GM21381 (cell line): Measurements from ENCODE around the gene POTEJ.
"Not testable (repeated sequence)": the region's sequence is repeated elsewhere in the genome, so short reads cannot be mapped to it uniquely, and the experiment has no call there.

ENCODE experiments used
- ATAC-seq: cut with Tn5 transposase; IDR thresholded peaks from one replicate; pipeline ENCODE4 v1.9.1; 2021; ENCODE audit warnings: mild to moderate bottlenecking, moderate library complexity; ENCODE audit not compliant: unreplicated experiment

The POTEJ gene

GRCh38 chr2:130611140-130611539, at the start of gene POTEJ:
TSS of gene POTEJ (plus strand) at chr2:130611440. CDS start at chr2:130611533, 93 bp downstream.
- ATAC-seq, result not testable (repeated sequence)

DNA sequence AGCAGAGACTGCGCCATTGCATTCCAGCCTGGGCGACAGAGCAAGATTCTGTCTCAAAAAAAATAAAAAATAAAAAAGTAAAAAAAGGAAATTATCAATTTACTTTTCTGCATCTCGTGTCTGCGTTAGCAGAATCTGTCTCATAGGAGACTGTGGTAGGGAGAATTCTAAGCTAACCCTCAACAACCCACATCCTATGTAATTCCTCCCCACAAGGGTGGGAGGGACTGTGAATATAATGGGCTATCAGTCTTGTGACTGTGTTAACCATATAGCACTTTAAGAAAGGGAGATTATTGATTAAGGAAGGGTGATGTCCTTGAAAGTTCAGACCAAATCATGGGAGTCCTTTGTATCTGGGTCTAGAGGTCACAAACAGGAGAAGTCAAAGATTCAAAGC, 45.1 kb upstream of the POTEJ start:
- ATAC-seq, result not testable (repeated sequence)

- not testable (repeated sequence) for ATAC-seq
These were observed 39.3 kb upstream of the POTEJ start for GRCh38 chr2:130571929-130572328.

- not testable (repeated sequence) for ATAC-seq
These were observed 37.0 kb upstream of the POTEJ start for GRCh38 chr2:130574230-130574629.

DNA sequence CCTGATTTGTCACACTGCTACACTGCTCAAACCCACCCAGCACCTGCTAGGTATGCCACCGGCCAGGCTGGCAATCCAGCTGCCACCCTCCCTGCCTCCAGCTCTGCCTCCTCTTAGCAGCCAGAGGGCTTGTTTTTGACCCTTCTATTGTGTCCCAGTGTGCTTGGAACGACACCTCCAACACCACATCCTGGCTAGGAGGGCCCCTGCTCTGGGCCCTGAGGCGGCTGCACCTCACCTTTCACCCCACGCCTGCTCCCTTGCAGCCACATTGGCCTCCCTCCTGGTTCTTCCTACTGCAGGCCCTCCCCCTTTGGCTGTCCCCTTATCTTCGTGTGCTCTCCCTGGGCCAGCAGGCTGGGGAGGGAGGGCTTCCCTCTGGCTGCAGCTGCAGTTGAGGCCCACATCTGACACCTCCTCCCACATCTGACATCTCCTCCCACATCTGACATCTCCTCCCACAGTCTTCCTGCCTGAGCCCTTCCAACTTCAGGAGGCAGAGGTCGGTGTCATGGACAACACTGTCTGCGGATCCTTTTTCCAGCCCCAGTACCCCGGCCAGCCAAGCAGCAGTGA, 34.9 kb upstream of the POTEJ start:
- ATAC-seq, result not testable (repeated sequence)

- ATAC-seq, result not testable (repeated sequence)
These were observed 33.7 kb upstream of the POTEJ start for GRCh38 chr2:130577559-130577958.

- not testable (repeated sequence) for ATAC-seq
These were observed 32.1 kb upstream of the POTEJ start for GRCh38 chr2:130579121-130579520.

DNA sequence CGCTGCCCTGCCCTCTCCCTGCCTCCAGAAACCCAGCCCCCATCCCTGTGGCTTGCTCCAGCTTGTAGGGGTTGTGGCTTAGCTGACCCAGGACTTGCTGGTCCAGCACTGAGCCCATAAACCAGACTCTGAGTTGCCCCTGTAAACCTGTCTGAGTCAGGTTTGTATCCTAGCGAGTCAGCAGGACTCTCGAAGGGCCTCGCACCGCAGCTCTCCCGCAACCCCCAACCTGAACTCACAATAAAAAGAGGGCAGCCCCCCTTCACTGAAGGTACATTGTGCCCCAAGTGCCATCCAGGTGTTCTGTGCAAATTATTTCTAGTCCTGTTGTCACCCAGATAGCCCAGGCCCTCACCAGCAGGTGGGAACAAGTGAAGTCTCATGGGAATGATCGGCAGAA, 29.7 kb upstream of the POTEJ start:
- not testable (repeated sequence) for ATAC-seq

DNA sequence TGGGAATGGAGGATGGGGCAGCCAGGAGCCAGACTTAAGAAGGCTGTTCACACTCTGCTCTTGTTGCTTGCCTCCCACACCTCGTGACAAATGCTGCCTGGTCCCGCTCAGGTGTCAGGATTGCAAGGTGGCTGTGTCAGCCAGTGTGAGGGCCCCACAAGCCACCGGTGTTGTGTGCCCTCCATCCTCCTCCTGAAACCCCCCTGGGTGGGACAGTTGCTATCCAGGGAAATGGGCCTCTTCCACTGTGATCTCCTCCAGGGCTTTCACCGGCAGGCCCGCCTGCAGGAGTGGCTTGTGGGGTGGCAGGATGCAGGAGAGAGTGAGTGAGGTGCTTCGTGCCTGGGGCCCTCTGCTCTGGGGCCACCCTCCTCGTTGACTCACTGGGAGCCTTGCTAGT, 28.3 kb upstream of the POTEJ start:
- not testable (repeated sequence) for ATAC-seq

DNA sequence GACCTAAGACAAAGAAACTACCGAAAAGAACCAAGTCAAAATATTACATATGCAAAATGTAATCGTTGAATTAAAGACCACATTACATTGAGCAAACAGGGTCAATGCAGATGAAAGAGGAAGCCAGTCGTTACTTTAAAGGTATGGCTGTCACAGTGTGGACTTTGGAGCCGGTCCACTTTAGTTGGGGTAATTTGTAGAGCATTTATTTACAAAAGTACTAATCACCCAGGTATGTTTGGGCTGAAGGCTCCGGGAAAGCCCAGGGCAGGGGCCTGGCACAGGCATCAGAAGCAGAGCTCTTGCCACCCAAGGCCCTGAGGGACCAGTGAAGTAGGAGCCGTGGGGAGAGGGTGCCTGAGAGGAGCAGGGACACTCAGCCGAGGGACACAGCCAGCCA, 27.7 kb upstream of the POTEJ start:
- ATAC-seq, result not testable (repeated sequence)

DNA sequence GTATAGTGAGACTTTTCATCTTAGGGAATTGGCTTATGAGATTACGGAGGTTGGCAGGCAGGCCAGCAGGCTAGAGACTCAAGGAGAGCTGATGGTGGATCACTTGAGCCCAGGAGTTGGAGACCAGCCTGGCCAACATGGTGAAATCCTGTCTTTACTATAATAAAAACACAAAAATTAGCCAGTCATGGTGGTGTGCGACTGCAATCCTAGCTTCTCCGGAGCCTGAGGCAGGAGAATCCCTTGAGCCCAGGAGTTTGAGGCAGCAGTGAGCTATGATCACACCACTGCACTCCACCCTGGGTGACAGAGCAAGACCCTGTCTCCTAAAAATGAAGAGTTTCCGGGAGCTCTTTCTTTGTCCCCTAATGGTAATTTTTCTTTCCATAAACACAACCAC, 26.5 kb upstream of the POTEJ start:
- ATAC-seq, result not testable (repeated sequence)

DNA sequence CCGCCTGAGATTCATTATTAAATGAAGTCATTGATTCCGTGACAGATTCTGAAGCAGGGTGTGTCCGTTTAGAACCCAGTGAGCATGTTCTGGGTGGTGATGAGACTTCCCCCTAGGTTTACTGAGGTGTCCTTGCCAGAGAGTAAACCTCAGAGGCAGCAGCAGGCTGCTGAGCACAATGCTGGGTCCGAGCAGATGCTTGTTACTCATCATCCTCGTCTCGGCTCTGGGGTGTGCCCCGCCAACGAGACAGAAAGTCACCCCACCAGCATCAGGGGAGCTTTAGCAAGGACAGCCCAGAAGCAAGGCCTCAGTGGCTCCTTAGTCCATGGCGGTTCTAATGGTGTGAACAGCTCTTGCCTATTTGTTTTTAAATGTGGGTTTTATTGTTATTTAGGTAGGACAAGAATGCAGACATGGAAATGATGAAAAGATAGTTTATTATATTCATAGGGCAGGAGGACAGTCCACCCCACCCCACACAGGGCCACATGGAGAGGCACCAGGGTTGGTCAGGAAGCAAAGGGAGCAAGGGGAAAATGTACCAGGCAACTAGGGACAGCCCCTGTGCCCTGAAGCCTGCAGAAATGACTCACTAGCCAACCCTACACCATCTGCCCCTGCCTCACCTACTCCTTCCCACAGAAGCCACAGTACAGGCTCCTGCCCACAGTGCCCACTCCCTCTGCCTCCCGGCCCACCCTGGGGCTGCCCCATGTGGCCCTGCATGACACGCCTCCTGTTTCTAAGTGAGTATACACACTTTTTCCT, 22.4 kb upstream of the POTEJ start:
- ATAC-seq, result peak; percentile 76

DNA sequence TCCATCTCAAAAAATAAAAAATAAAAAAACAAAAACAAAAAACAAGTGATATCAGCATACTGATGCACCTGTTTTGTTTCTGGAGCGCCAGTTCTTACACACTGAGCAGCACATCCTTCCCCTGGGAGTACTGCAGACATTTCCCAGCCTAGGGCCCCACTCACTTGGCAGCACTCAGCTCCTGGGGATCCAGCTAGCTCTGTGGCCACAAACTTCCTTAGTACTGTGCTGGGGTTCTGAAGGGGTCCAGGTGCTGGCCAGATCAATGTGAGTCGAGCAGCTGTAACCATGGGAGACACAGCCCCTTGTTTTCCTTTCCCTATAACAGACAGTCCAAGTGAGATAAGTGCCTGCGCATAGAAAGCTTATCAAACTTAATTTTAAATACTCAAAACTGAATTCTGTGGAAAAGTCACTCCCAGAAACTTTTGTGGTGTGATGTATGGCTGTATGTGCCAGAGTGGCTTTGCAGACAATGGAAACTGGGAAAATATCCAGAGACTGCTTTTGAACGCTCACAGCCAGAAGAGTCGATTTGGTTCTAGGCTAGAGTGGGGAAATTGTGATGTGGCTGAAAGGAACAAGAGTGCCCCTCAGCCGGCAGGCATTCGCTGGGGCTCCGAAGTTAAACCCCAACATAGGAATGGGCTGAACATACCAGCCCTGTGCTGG, 20.9 kb upstream of the POTEJ start:
- not testable (repeated sequence) for ATAC-seq

DNA sequence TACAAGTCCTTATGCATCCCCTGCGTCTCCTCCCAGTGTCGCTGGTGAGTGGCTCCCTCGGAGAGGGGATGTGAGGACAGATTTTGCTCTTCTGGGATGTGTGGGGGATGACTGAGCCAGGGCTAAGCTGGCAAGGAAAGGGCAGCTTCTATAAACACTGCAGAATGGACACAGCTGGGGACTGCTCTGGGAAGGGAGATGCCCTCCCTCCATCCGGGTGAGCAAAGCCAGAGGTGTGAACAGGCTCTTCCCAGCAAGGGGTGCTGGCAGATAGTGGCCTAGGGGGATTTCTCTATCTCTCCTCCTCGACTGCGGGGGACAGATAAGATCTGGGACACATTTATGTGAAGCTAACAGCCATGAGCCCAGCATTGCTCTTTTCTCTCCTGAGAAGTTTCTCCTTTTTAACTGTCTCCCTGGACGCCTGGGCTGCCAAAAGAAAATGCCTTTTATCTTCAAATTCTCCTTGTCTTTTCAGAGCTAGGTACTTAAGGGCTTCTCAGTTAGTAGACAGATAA, 20.3 kb upstream of the POTEJ start:
- not testable (repeated sequence) for ATAC-seq

DNA sequence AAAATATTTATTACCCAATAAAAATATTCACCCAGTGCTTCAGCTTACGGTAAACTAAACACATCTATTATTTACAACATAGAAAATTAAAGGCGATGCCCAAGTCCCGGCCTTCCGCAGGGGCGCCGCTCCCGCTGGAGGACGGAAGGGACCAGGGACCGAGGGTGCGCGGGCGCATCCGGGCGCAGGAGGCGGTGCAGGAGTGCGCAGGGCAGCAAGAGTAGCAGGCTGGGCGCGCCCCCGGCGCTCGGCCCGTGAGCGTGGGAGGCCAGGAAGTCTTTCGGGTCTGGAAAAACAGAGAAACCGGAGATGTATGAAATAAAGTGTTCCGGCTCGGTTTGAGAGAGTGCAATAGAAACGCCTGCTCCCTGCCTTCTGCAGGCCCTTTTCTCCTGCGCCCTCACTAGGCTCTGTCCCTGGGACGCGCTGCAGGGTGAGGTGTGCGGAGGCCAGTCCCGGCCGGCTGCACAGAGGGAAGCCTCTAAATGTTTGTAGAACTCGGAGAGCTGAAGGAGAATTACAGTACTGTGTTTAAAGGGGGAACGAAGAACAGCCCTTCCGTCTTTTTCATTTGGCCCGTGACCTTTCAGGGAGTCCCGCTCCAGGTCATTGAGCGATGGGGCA, 18.3 kb upstream of the POTEJ start:
- not testable (repeated sequence) for ATAC-seq

GRCh38 chr2:130594011-130594410, 17.2 kb upstream of the POTEJ start:
- ATAC-seq, result not testable (repeated sequence)

DNA sequence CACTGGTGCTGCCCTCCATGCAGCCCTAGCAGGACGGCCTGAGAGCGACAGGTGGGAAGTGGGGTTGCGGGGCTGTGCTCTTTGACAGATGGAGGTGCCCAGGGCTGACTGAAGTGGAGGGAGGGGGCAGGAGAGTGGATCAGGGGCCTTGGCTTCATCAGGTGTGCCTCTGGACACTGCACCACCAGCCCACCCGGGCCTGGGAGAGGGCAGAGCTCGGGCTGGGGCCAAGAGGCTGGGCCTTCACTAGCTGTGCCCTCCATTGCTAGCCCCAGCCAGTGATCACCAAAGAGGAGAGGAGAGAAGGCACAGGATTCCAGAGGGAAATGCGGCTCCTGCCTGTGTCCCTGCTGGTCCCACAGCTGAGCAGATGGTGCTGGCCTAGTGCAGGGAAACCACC, 14.5 kb upstream of the POTEJ start:
- not testable (repeated sequence) for ATAC-seq

GRCh38 chr2:130597994-130598393, 13.2 kb upstream of the POTEJ start:
- ATAC-seq, result not testable (repeated sequence)

DNA sequence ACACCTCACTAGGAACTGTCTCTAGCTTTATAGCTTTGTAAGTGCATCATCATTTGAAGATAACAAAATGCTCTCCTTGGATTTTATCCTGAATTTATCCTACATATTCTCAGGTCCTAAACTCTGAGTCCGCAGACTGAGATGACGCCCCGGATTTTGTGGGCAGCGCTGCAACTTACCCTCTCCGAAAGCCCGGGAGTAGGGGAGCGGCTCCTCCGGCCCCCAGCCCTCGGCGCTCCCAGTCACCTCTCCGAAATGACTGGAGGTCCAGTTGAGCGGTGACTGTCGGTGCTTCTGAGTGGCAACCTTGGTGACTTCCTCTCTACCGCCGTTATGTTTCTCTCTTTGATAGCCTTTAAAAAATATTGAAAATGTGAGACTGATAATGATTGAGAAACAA, 12.8 kb upstream of the POTEJ start:
- ATAC-seq, result not testable (repeated sequence)

DNA sequence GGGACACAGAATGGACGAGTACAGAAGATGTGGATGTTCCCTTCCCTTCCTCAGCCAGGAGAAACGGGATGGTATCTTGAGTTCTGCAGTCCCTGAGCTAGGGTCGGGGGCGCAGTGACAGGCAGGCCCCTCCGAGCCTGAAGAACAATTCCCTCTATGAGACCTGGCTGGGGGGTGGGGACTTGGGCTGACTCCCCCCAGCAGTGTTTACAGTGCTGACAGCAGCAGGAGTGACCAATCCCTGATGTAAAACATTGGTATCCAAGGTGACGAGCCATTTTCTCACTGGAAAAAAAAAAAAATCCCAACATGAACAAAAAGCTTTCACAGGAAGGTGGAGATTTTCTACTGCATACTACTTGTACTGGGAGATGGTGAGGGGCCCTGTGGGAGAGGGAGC, 11.8 kb upstream of the POTEJ start, which contains the start of gene CFC1:
Gene CFC1 (minus strand): TSS at position 183 of the 400 bp plus-strand sequence. CDS start 288 bp downstream, outside the sequence.
- ATAC-seq, result not testable (repeated sequence)

DNA sequence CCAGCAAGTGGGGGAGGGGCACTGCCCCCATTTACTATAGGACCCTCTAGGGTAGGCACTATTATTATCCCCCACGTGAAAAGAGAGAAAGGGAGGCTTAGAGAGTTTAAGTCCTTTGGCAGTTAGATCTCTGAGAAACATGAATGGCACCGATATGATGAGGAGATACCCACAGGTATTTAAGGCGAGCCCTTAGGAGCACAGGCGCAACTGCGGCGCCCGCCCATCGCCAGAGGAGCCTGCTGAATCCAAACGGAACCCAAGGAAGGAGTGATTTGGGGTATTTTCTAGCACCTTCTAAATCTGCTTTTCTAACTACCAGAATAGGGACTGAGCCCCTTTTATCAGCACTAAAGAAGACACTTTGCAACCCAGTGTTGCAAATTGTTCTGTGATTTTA, 11.3 kb upstream of the POTEJ start:
- not testable (repeated sequence) for ATAC-seq
